Astrocyte of the cerebellum (primary cell): ENCODE measurements around the gene DBNDD2.

Source experiments
- DNase-seq: peaks from one replicate; pipeline ENCODE4 v3.0.0-alpha.2; 2011; ENCODE audit warnings: low read depth
- H3K4me3 ChIP-seq: 2 replicates; pipeline ENCODE4 v1.5.1; 2011; ENCODE audit warnings: mild to moderate bottlenecking, low read depth, low read length, moderate library complexity
- CTCF ChIP-seq: IDR thresholded peaks from 2 replicates; pipeline ENCODE4 v1.5.1; 2012; ENCODE audit warnings: low read length, low read depth, moderate library complexity, mild to moderate bottlenecking; ENCODE audit errors: missing control alignments
- in situ Hi-C: cut with HindIII; loops from 2 replicates; pipeline ENCODE4 v1.10.0; 2017; ENCODE audit warnings: low sequenced_read_pairs

DBNDD2 gene

GRCh38 chr20:45452772-45453691 lies 44.9 kb downstream of the DBNDD2 start:
- no peak for DNase-seq
- in situ Hi-C loops: no loop called here
- no peak for TF ChIP-seq CTCF
- no peak overlapping the region for H3K4me3 ChIP-seq

- in situ Hi-C loops: loop anchor here (5.0 kb wide), 1 partner anchor 149 kb away; the partner anchor contains the start of genes MATN4 and RBPJL
- no peak for DNase-seq
- H3K4me3 ChIP-seq: no peak overlapping the region
- no peak for TF ChIP-seq CTCF
Measured at GRCh38 chr20:45456632-45457031, 48.5 kb downstream of the DBNDD2 start.

- H3K4me3 ChIP-seq: no peak overlapping the region
- in situ Hi-C loops: loop anchor here (5.0 kb wide), 1 partner anchor 152 kb away; the partner anchor contains the start of genes MATN4 and RBPJL
- DNase-seq: no peak
- TF ChIP-seq CTCF: no peak
Measured at GRCh38 chr20:45459606-45460005, 51.5 kb downstream of the DBNDD2 start.
